HCT116 (cell line): ENCODE measurements around the gene TBCCD1. TPM values are rescaled to one million over a fixed set of nuclear protein-coding genes. Genes with fewer than 3 reads are reported as not detected.

Experiments used
- ATAC-seq: fragments of 200-7000 bp; cut with Tn5 transposase; 2 replicates; pipeline ENCODE4 v1.9.1; 2020; ENCODE audit warnings: mild to moderate bottlenecking, moderate library complexity
- BruUV-seq: library from RNA; stranded (reverse); fragments of 400-500 nt; replicated peaks from 2 replicates; lab custom pipeline; 2021; lab: Mats Ljungman, UMichigan
- CTCF ChIA-PET: fragments of 300-600 bp; sonication (Branson Sonifier 250); formaldehyde crosslinking; loops from one replicate; lab custom pipeline; 2021; ENCODE audit warnings: antibody characterized with exemption; lab: Charles Lee
- POLR2A ChIA-PET: fragments of 300-600, 350-600 bp; sonication (Branson Sonifier 250); formaldehyde crosslinking; loops from one replicate; lab custom pipeline; 2021; ENCODE audit warnings: antibody characterized with exemption; lab: Charles Lee
- RAD21 ChIA-PET, 2 experiments: fragments of 300-600 bp; sonication (Branson Sonifier 250); formaldehyde crosslinking; loops; one replicate each; lab custom pipeline; 2023; ENCODE audit warnings: low total read pairs in 2 of 2; ENCODE audit not compliant: uncharacterized antibody in 2 of 2, unreplicated experiment in 2 of 2, low non-redundant PET in 1 of 2; lab: Charles Lee
- DNase-seq: peaks from one replicate; pipeline ENCODE4 v3.0.0-alpha.2; 2010; ENCODE audit warnings: low read depth, low spot score
- H2AFZ ChIP-seq: fragments of 200-600 bp; shearing (Covaris generic), sonication (generic); 2 replicates; pipeline ENCODE4 v1.6.1; 2017; ENCODE audit warnings: low read depth, mixed run types, mixed read lengths, antibody characterized with exemption, low read length; ENCODE audit not compliant: poor library complexity, severe bottlenecking
- H3K27ac ChIP-seq: 2 replicates; pipeline ENCODE4 v1.5.1; 2012; ENCODE audit warnings: low read depth, low read length
- H3K27me3 ChIP-seq: fragments of 200-600 bp; sonication (generic); 2 replicates; pipeline ENCODE4 v1.6.1; 2016; ENCODE audit warnings: mixed run types, low read length, mixed read lengths; ENCODE audit not compliant: insufficient read depth
- H3K36me3 ChIP-seq, 2 experiments: fragments of 200-500 bp in 1 of 2; fragments of 200-600 bp in 1 of 2; sonication (Bioruptor generic) in 1 of 2; sonication (generic) in 1 of 2; 2 replicates each; pipeline versions ENCODE4 v1.5.1 to v1.6.1; 2014 to 2016; ENCODE audit warnings: low read length in 2 of 2, inconsistent platforms in 1 of 2, mixed read lengths in 1 of 2, mixed run types in 1 of 2; ENCODE audit not compliant: insufficient read depth in 2 of 2, control insufficient read depth in 1 of 2
- H3K4me1 ChIP-seq, 2 experiments: fragments of 200-600 bp in 1 of 2; sonication (generic) in 1 of 2; 2 replicates each; pipeline versions ENCODE4 v1.5.1 to v1.6.1; 2012 to 2017; ENCODE audit warnings: low read length in 2 of 2, inconsistent platforms in 1 of 2, mild to moderate bottlenecking in 1 of 2, mixed read lengths in 1 of 2, mixed run types in 1 of 2, moderate library complexity in 1 of 2; ENCODE audit not compliant: insufficient read depth in 2 of 2, control insufficient read depth in 1 of 2
- H3K4me2 ChIP-seq: fragments of 200-600 bp; sonication (generic); 2 replicates; pipeline ENCODE4 v1.6.1; 2017; ENCODE audit warnings: mixed run types, low read length, mixed read lengths
- H3K4me3 ChIP-seq, 2 experiments: fragments of 200-600 bp in 1 of 2; sonication (generic) in 1 of 2; replicated peaks in 1 of 2; 2 replicates each; pipeline ENCODE4 v1.5.1; 2011 to 2016; ENCODE audit warnings: low read length in 2 of 2, control low read depth in 1 of 2, low read depth in 1 of 2, mild to moderate bottlenecking in 1 of 2, mixed read lengths in 1 of 2, mixed run types in 1 of 2
- H3K79me2 ChIP-seq: fragments of 200-600 bp; sonication (generic); 2 replicates; pipeline ENCODE4 v1.6.1; 2017; ENCODE audit warnings: mild to moderate bottlenecking, mixed run types, low read length, moderate library complexity, mixed read lengths; ENCODE audit not compliant: insufficient read depth
- H3K9ac ChIP-seq: fragments of 200-600 bp; sonication (generic); 2 replicates; pipeline ENCODE4 v1.6.1; 2016; ENCODE audit warnings: low read length, mixed read lengths
- H3K9me2 ChIP-seq: fragments of 200-600 bp; sonication (generic), shearing (Covaris generic); 2 replicates; pipeline ENCODE4 v1.6.1; 2017; ENCODE audit warnings: mixed run types, mild to moderate bottlenecking, moderate library complexity; ENCODE audit not compliant: insufficient read depth
- H3K9me3 ChIP-seq, 2 experiments: fragments of 200-500 bp in 1 of 2; fragments of 200-600 bp in 1 of 2; sonication (Bioruptor generic) in 1 of 2; sonication (generic) in 1 of 2; 2 replicates each; pipeline ENCODE4 v1.6.1; 2014 to 2017; ENCODE audit warnings: low read length in 2 of 2, mixed read lengths in 2 of 2, inconsistent platforms in 1 of 2, low read depth in 1 of 2, mild to moderate bottlenecking in 1 of 2, mixed run types in 1 of 2, moderate library complexity in 1 of 2; ENCODE audit not compliant: control insufficient read depth in 1 of 2, insufficient read depth in 1 of 2
- H4K20me1 ChIP-seq: fragments of 200-600 bp; sonication (generic), shearing (Covaris generic); 2 replicates; pipeline ENCODE4 v1.6.1; 2017; ENCODE audit warnings: mixed run types, mild to moderate bottlenecking, moderate library complexity; ENCODE audit not compliant: insufficient read depth
- ATF3 ChIP-seq: IDR thresholded peaks from 2 replicates; pipeline ENCODE4 v1.6.1; 2012
- CBX3 ChIP-seq: IDR thresholded peaks from 2 replicates; pipeline ENCODE4 v1.6.1; 2012; ENCODE audit warnings: low read depth
- CEBPB ChIP-seq: IDR thresholded peaks from 2 replicates; pipeline ENCODE4 v1.6.1; 2012; ENCODE audit warnings: low read depth
- CTCF ChIP-seq, 3 experiments: fragments of 200-600 bp in 1 of 3; sonication (generic) in 1 of 3; IDR thresholded peaks in 2 of 3; conservative IDR thresholded peaks in 1 of 3; 2 replicates each; pipeline ENCODE4 v1.5.1; 2012 to 2017; ENCODE audit warnings: low read depth in 2 of 3, low read length in 2 of 3, antibody characterized with exemption in 1 of 3, borderline replicate concordance in 1 of 3, control low read depth in 1 of 3, mild to moderate bottlenecking in 1 of 3, mixed read lengths in 1 of 3, mixed run types in 1 of 3, moderate library complexity in 1 of 3; ENCODE audit not compliant: insufficient read depth in 1 of 3
- EGR1 ChIP-seq: IDR thresholded peaks from 2 replicates; pipeline ENCODE4 v1.6.1; 2012; ENCODE audit warnings: low read depth
- ELF1 ChIP-seq: IDR thresholded peaks from 2 replicates; pipeline ENCODE4 v1.6.1; 2012; ENCODE audit warnings: low read depth, borderline replicate concordance
- FOSL1 ChIP-seq: IDR thresholded peaks from 2 replicates; pipeline ENCODE4 v1.6.1; 2012; ENCODE audit warnings: low read depth
- JUND ChIP-seq: IDR thresholded peaks from 2 replicates; pipeline ENCODE4 v1.6.1; 2012
- POLR2AphosphoS5 ChIP-seq: IDR thresholded peaks from 2 replicates; pipeline ENCODE4 v1.6.1; 2011; ENCODE audit warnings: mild to moderate bottlenecking, low read depth, low read length, moderate library complexity
- SIN3A ChIP-seq: IDR thresholded peaks from 2 replicates; pipeline ENCODE4 v1.6.1; 2012; ENCODE audit warnings: low read depth
- SRF ChIP-seq: IDR thresholded peaks from 2 replicates; pipeline ENCODE4 v1.6.1; 2012; ENCODE audit warnings: low read depth
- TCF7L2 ChIP-seq: IDR thresholded peaks from 2 replicates; pipeline ENCODE4 v1.7.0; 2011; ENCODE audit warnings: borderline replicate concordance, inconsistent platforms; ENCODE audit not compliant: insufficient read depth, insufficient read length; ENCODE audit errors: extremely low read depth
- YY1 ChIP-seq: IDR thresholded peaks from 2 replicates; pipeline ENCODE4 v1.6.1; 2011; ENCODE audit warnings: low read length, low read depth, moderate library complexity, mild to moderate bottlenecking; ENCODE audit not compliant: insufficient replicate concordance; ENCODE audit errors: extremely low read depth
- ZFX ChIP-seq: fragments of 450-650 bp; IDR thresholded peaks from 2 replicates; pipeline ENCODE4 v1.6.1; 2017
- ZNF274 ChIP-seq: fragments of 200-500 bp; sonication (Bioruptor generic); IDR thresholded peaks from 2 replicates; pipeline ENCODE4 v1.6.1; 2014; ENCODE audit warnings: mild to moderate bottlenecking, low read depth, low read length, inconsistent platforms
- intact Hi-C: fragments of 100-400 bp; cut with micrococcal nuclease; formaldehyde crosslinking; loops from 2 replicates; pipeline ENCODE4 v1.10.0; 2022
- total RNA-seq: library from RNA; stranded (reverse); gene quantifications from one replicate; pipeline ENCODE4 v1.2.1, GENCODE V29; 2021; ENCODE audit not compliant: unreplicated experiment

The TBCCD1 gene
- total RNA-seq, 1 experiment from 2014 or later, result 16.8 TPM

- H4K20me1 ChIP-seq, result no peaks in the 10 kb centered on the region
- H3K36me3 ChIP-seq, result no peaks in the 10 kb centered on the region
- H3K9me3 ChIP-seq, result no peaks in the 10 kb centered on the region
- ChIA-PET RAD21 (no interaction called here), POLR2A (no interaction called here), CTCF (interaction anchor here (0.9 to 3.5 kb wide), 2 partner anchors 277 to 294 kb away, joined by 3 to 17 read pairs; no protein-coding TSS in a partner anchor)
- intact Hi-C loops, result no loop called here
- no peak overlapping the region for H3K4me2 ChIP-seq
- H3K4me1 ChIP-seq, result peaks cover 9 to 17% of the 10 kb centered on the region in 2 experiments; a peak in 3 of 4 replicates
- no peaks in the 10 kb centered on the region for H3K9me2 ChIP-seq
- H3K79me2 ChIP-seq, result no peaks in the 10 kb centered on the region
- TF ChIP-seq ATF3, result no peak
- no peak for TF ChIP-seq ZNF274
- TF ChIP-seq SRF, result no peak
- no peak for TF ChIP-seq POLR2AphosphoS5
- TF ChIP-seq EGR1, result no peak
- no peak for TF ChIP-seq TCF7L2
- no peak for TF ChIP-seq ZFX
- TF ChIP-seq ELF1, result no peak
- TF ChIP-seq FOSL1, result no peak
- no peak for TF ChIP-seq CEBPB
- TF ChIP-seq CBX3, result no peak
- no peak for TF ChIP-seq JUND
- no peak for TF ChIP-seq CTCF (IDR thresholded peaks at IDR 0.05 in 2 of 3, conservative IDR thresholded peaks at IDR 0.05 in 1 of 3; ENCODE audit: borderline replicate concordance in 1 of 3, insufficient read depth in 1 of 3, low read depth in 2 of 3, low read length in 2 of 3)
- TF ChIP-seq YY1, result no peak
- TF ChIP-seq SIN3A, result no peak
- H3K4me3 ChIP-seq, result no peak overlapping the region
- BruUV-seq, result no TSS peak
- ATAC-seq, result no peak
- no peak overlapping the region for H2AFZ ChIP-seq
- no peaks in the 10 kb centered on the region for H3K27me3 ChIP-seq
- no peak overlapping the region for H3K9ac ChIP-seq
- no peak for DNase-seq
- no peak overlapping the region for H3K27ac ChIP-seq
These were observed 30.0 kb downstream of the TBCCD1 start for GRCh38 chr3:186536883-186537844.
